ENCODE results near the gene C17orf107. TPM values are rescaled to one million over a fixed set of nuclear protein-coding genes. Genes with fewer than 3 reads are reported as not detected.

Gene C17orf107
- total RNA-seq, 1 experiment from 2014 or later: 2.4 TPM

- CTCF ChIA-PET: no interaction called here
- Histone ChIP-seq H3K36me3 (ENCODE audit: control insufficient read depth, insufficient read depth, low read length) (peaks cover 4% of the 10 kb centered on the region; the same call in 1 of the 2 replicates), H3K9me3 (ENCODE audit: control insufficient read depth, insufficient read depth, low read depth, low read length) (no peaks in the 10 kb centered on the region), H3K27ac (ENCODE audit: low read length) (no peak overlapping the region), H3K4me3 (ENCODE audit: low read depth in 2 of 2, low read length in 2 of 2) (no peak overlapping the region), H3K27me3 (ENCODE audit: control insufficient read depth, insufficient read depth, low read length) (no peaks in the 10 kb centered on the region), H3K4me1 (ENCODE audit: control insufficient read depth, insufficient read depth, low read length) (no peaks in the 10 kb centered on the region)
- TF ChIP-seq TCF7L2 (IDR thresholded peaks at IDR 0.05; ENCODE audit: low read depth, low read length) (no peak), CTCF (IDR thresholded peaks at IDR 0.05) (no peak), POLR2AphosphoS5 (IDR thresholded peaks at IDR 0.05; ENCODE audit: low read depth, low read length) (no peak), REST (IDR thresholded peaks at IDR 0.05; ENCODE audit: insufficient read depth in 1 of 2, low read depth in 2 of 2, low read length in 1 of 2) (no peak)
- ATAC-seq (no peak), DNase-seq (ENCODE audit: low read depth, low spot score) (no peak)
- no TSS peak for BruUV-seq (replicated peaks)
- POLR2A ChIA-PET: interaction anchor here (0.6 kb wide), 1 partner anchor 42 kb away, joined by 3 read pairs; no protein-coding TSS in a partner anchor
- intact Hi-C loops (cut with micrococcal nuclease; ENCODE audit: unreplicated experiment): no loop called here
- in situ Hi-C loops (cut with HindIII; ENCODE audit: low pct_unique_long_range_greater_than_20kb, low sequenced_read_pairs): no loop called here
Measured at GRCh38 chr17:4893721-4894560, 5.4 kb upstream of the C17orf107 start.

GRCh38 chr17:4895121-4895520 lies 4.2 kb upstream of the C17orf107 start:
- in situ Hi-C loops (cut with HindIII; ENCODE audit: low pct_unique_long_range_greater_than_20kb, low sequenced_read_pairs) (no loop called here), intact Hi-C loops (cut with micrococcal nuclease; ENCODE audit: unreplicated experiment) (no loop called here)
- no peak for ATAC-seq
- Histone ChIP-seq H3K36me3 (ENCODE audit: control insufficient read depth, insufficient read depth, low read length) (peaks cover 1% of the 10 kb centered on the region; the same call in 1 of the 2 replicates), H3K27ac (ENCODE audit: low read length) (no peak overlapping the region), H3K4me1 (ENCODE audit: control insufficient read depth, insufficient read depth, low read length) (no peaks in the 10 kb centered on the region; the same call in 1 of the 2 replicates), H3K9me3 (ENCODE audit: control insufficient read depth, insufficient read depth, low read depth, low read length) (no peaks in the 10 kb centered on the region), H3K27me3 (ENCODE audit: control insufficient read depth, insufficient read depth, low read length) (no peaks in the 10 kb centered on the region), H3K4me3 (ENCODE audit: low read depth in 2 of 2, low read length in 2 of 2) (no peak overlapping the region)
- DNase-seq (ENCODE audit: low read depth, low spot score): no peak
- CTCF ChIA-PET: no interaction called here
- TF ChIP-seq SIN3A (IDR thresholded peaks at IDR 0.05; ENCODE audit: borderline replicate concordance, insufficient read depth, low read depth, low read length): no peak
- no peak for TF ChIP-seq POLR2AphosphoS5 (IDR thresholded peaks at IDR 0.05; ENCODE audit: low read depth, low read length)
- TF ChIP-seq CTCF (IDR thresholded peaks at IDR 0.05): no peak
- no peak for TF ChIP-seq REST (IDR thresholded peaks at IDR 0.05; ENCODE audit: insufficient read depth in 1 of 2, low read depth in 2 of 2, low read length in 1 of 2)
- no peak for TF ChIP-seq TCF7L2 (IDR thresholded peaks at IDR 0.05; ENCODE audit: low read depth, low read length)
- BruUV-seq (replicated peaks): no TSS peak
- POLR2A ChIA-PET: no interaction called here
